Measurements from ENCODE around the gene PMEPA1.

PMEPA1 gene

GRCh38 chr20:57628047-57628961 lies 81.5 kb downstream of the PMEPA1 start:
- in situ Hi-C loops (cut with MboI; ENCODE audit: low sequenced_read_pairs): no loop called here

DNA sequence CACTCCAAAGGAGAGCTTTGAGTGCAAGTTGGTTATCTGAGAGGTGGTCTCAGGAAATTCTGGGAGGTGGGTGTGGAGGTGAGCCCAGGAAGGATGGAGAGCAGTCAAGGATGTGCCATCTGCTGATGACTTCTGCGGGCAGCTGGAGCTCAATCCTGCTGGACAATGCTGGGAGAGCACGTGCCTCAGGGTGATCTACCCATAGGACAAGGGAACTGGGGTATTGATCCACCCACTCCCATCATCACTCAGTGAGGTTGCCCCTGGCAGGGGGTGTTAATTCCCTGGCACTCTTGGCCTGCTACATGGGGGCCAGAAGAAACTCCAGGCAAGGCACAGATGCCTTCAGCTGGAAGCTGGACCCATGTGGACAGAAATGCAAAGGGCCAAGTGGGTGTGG lies 82.5 kb downstream of the PMEPA1 start:
- in situ Hi-C loops (cut with MboI; ENCODE audit: low sequenced_read_pairs): no loop called here

DNA sequence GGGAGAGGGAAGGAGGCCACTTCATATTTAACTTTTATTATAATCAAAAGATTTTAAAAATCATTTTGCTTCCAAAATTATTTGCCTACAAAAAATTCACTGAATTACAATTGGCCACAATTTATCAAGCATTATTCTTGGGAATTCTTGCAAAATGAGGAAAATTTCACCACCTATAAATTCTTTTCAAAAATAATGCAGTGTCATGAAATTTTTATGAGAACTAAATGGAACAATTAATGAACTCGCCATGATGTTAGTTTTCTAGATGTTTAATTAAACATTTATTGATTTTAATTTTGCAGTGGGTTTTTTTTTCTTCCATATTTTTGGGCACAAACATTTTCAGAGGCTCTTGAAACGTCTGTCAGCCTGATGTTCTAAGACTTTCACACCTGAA lies 83.8 kb downstream of the PMEPA1 start:
- in situ Hi-C loops (cut with MboI; ENCODE audit: low sequenced_read_pairs): no loop called here

DNA sequence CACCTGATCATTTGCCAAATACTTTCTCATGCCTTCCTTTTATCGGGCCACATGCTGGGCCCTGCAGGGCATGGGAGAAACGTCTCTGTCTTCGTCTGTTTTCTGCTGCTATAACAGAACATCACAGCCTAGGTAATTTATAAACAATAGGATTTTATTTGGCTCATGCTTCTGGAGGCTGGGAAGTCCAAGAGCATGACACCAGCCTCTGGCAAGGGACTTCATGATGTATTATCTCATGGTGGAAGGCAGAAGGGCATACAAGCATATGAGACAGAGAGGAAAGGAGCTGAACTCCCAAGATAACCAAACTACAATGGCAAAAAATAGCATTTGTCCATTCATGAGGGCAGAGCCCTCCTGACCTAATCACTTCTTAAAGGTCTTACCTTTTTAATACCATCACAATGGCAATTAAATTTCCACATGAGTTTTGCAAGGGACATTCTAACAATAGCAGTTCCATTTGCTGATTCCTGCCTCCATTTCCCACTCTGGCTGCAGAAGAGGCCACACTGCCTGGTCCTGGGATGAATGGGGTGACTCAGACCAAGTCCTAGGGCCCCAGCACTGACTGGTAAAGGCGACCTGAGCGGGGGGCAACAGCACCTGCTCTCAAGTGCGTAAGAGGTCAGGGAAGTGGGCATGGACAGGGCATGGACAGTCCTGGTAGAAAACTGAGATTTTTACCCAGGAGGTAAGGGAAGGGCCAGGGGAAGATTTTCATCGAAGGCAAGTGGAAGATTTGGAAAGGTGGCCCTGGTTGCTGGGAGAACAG lies 84.4 kb downstream of the PMEPA1 start:
- in situ Hi-C loops (cut with MboI; ENCODE audit: low sequenced_read_pairs): no loop called here

- in situ Hi-C loops (cut with MboI; ENCODE audit: low sequenced_read_pairs): loop anchor here (25.0 kb wide), 2 partner anchors 237 to 563 kb away; partner anchors contain the start of gene RBM38
Measured at GRCh38 chr20:57624124-57624523, 85.7 kb downstream of the PMEPA1 start.

- in situ Hi-C loops (cut with MboI; ENCODE audit: low sequenced_read_pairs): loop anchor here (25.0 kb wide), 2 partner anchors 235 to 565 kb away; partner anchors contain the start of gene RBM38
Measured at GRCh38 chr20:57622579-57623381, 87.0 kb downstream of the PMEPA1 start.

DNA sequence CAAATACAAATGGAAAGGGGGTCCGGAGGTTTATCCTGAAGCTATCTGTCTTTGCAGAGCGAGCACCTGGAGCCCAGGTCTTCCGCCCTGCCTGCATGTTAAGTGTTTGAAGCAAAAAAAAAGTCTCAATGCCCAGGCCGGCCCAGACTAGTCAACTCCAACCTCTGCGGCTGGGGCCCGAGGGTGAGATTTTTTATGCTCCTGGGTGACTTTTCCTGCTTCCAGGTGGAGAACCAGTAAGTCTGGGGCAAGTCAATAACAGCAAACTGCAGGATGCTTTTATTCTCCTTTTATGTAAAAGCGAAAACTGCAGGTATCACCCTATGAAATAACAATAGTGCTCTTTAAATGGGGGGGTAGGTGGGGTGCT lies 87.6 kb downstream of the PMEPA1 start:
- in situ Hi-C loops (cut with MboI; ENCODE audit: low sequenced_read_pairs): loop anchor here (25.0 kb wide), 2 partner anchors 235 to 565 kb away; partner anchors contain the start of gene RBM38

- in situ Hi-C loops (cut with MboI; ENCODE audit: low sequenced_read_pairs): loop anchor here (25.0 kb wide), 2 partner anchors 234 to 566 kb away; partner anchors contain the start of gene RBM38
Measured at GRCh38 chr20:57621421-57622200, 88.2 kb downstream of the PMEPA1 start.

- in situ Hi-C loops (cut with MboI; ENCODE audit: low sequenced_read_pairs): loop anchor here (25.0 kb wide), 2 partner anchors 234 to 566 kb away; partner anchors contain the start of gene RBM38
Measured at GRCh38 chr20:57620999-57621398, 88.8 kb downstream of the PMEPA1 start.

GRCh38 chr20:57620274-57620990 lies 89.4 kb downstream of the PMEPA1 start, which contains the start of gene ZBP1:
ZBP1 (minus strand) TSS chr20:57620426; CDS start chr20:57620295, 131 bp downstream.
- in situ Hi-C loops (cut with MboI; ENCODE audit: low sequenced_read_pairs): loop anchor here (25.0 kb wide), 2 partner anchors 233 to 567 kb away; partner anchors contain the start of gene RBM38

DNA sequence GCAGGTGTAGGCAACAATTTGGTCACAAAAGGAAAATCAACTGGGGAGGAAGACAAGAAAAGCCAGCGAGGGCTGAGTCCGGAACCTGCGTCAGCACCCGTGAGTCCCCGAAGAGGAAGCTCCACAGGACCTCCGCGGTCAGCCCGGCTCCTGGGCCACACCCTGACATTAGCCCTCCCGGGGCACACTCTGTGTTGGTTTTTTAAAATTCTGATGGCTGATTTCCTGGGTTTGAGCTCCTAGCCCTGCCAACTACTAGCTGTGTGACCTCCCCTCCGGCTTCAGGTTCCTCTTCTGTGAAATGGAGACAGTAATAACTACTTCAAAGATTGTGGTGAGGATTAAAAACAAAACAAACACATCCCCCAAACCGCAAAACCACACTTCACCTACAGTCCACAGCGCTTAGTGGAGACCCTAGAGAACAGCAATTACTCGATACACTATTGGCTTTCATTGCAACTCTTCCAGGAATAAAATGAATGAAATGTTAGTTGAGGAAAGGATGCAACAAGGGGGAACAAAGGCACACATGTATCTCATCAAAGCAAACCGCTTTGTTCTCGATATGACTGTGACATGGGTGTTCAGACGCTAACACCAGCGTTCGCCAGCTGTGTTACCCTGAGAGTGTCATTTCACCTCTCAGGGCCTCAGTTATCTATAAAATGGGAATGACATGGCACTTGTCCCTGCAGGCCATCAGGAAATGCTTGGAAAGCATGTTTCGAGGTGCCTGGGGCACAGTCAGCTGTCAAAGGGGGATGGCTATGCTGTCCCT lies 90.6 kb downstream of the PMEPA1 start:
- in situ Hi-C loops (cut with MboI; ENCODE audit: low sequenced_read_pairs): loop anchor here (25.0 kb wide), 2 partner anchors 232 to 568 kb away; partner anchors contain the start of gene RBM38

- in situ Hi-C loops (cut with MboI; ENCODE audit: low sequenced_read_pairs): loop anchor here (25.0 kb wide), 2 partner anchors 231 to 569 kb away; partner anchors contain the start of gene RBM38
Measured at GRCh38 chr20:57618764-57619050, 91.1 kb downstream of the PMEPA1 start.

DNA sequence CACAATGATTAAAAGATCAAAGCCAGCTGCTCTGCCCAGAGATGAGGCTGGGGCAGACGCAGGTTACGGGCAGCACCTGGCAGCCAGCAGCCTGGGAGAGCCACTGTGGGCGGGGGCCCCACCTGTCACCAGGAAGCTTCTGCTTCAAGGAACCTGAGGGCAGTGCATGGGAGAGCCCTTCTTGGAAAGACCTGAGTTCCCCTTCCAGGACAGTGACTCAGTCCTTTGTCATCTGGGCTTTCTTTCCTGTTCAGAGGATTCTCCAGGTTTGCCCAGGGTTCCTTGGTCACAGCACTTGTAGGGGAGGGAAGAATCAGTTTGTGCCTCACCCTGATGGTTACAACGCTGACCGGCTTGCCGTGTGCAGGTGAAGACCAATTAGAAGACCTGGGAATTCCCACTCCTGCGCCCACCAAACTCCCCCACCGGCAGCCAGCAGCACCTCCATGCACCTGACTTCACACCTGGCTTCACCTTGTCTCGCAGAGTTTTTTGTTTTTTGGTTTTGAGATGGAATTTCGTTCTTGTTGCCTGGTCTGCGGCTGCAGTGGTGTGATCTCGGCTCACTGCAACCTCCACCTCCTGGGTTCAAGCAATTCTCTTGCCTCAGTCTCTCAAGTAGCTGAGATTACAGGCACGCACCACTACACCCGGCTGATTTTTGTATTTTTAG lies 91.6 kb downstream of the PMEPA1 start:
- in situ Hi-C loops (cut with MboI; ENCODE audit: low sequenced_read_pairs): loop anchor here (25.0 kb wide), 2 partner anchors 231 to 569 kb away; partner anchors contain the start of gene RBM38

GRCh38 chr20:57617079-57617795 lies 92.6 kb downstream of the PMEPA1 start:
- in situ Hi-C loops (cut with MboI; ENCODE audit: low sequenced_read_pairs): loop anchor here (25.0 kb wide), 2 partner anchors 230 to 570 kb away; partner anchors contain the start of gene RBM38

DNA sequence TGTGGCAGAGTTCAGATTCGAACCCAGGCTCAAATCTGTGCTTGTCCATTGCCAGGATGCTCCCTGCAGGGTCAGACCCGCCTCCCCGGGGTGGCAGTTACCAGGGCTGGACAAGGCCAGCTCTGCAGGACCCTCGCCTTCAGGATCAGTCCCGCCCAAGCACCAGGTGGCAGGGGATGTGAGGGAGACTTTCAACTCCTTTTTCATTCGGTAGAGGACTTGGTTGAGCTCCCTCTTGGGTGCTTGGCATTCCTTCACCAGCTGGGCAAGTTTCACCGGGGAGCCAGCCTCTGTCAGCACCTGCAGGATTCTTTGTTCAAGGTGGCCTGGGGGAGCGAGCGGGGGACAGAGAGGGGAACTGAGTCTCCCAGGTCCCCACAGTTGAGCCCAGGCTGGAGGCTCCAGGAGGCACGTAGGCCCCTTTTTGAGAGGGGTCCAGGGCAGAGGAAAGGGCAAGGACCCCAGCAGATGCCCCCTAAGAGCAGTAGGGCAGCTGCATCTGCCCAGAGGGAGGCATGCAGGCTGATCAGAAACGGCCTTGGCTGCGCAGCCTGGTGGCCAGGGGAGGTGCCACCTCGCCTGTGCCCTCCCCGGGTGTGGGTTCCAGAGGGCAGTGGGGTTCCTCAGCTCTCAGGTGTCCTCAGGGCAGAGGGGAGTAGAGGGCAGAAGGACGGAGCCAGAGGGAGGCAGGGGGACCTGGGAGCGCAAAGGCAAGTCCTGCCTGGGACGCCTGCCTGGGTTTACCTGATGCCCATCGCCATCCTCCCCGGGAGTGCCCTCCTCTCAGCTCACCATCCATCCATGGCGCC lies 93.5 kb downstream of the PMEPA1 start:
- in situ Hi-C loops (cut with MboI; ENCODE audit: low sequenced_read_pairs): loop anchor here (25.0 kb wide), 2 partner anchors 229 to 571 kb away; partner anchors contain the start of gene RBM38

DNA sequence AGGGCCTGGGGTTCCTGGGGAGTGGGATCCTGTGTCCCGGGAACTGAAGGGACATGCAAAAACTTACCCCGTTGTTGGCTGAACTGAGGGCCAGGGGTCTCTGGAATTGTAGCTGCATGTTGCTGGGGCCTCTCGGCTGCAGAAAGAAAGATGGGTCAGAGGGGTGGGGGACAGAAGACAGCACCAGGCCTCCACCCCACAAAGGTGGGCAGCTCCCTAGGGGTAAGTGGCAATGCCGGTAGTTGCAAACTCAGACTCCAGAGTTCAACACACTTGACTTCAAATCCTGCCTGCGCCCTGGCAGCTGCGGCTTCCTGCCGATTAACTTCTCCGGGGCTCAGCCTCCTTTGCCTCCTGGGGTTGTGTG lies 94.4 kb downstream of the PMEPA1 start:
- in situ Hi-C loops (cut with MboI; ENCODE audit: low sequenced_read_pairs): loop anchor here (25.0 kb wide), 2 partner anchors 228 to 572 kb away; partner anchors contain the start of gene RBM38
